Measurements from ENCODE around the gene WWOX. TPM values are rescaled to one million over a fixed set of nuclear protein-coding genes. Genes with fewer than 3 reads are reported as not detected.

WWOX gene
- total and polyA plus RNA-seq, 2 of the 13 experiments (the other 11 are each of a cell fraction or from before 2014, with no cell fraction given), result 9.1 to 37.4 TPM

- TF ChIP-seq ARID5B (CRISPR knock-in tag; IDR thresholded peaks at IDR 0.05) (peak; percentile 52), ZNF350 (CRISPR knock-in tag; IDR thresholded peaks at IDR 0.05; ENCODE audit: borderline replicate concordance, low read depth) (peak; percentile 58; the same call in 1 of the 2 replicates), THRA (CRISPR knock-in tag; IDR thresholded peaks at IDR 0.05; ENCODE audit: borderline replicate concordance) (peak; percentile 42; the same call in 1 of the 2 replicates), SP5 (CRISPR knock-in tag; IDR thresholded peaks at IDR 0.05; ENCODE audit: borderline replicate concordance, low read depth) (0 out of 2 replicates have a peak, but pooled peaks have one; percentile 32), ZNF33B (CRISPR knock-in tag; IDR thresholded peaks at IDR 0.05) (no peak; the same call in 1 of the 2 replicates), RELA (CRISPR knock-in tag; IDR thresholded peaks at IDR 0.05) (no peak), MEIS2 (CRISPR knock-in tag; IDR thresholded peaks at IDR 0.05) (no peak), KDM5A (IDR thresholded peaks at IDR 0.05; ENCODE audit: borderline replicate concordance, low read length) (no peak), ZNF670 (CRISPR knock-in tag; IDR thresholded peaks at IDR 0.05; ENCODE audit: borderline replicate concordance) (no peak), ZNF781 (CRISPR knock-in tag; IDR thresholded peaks at IDR 0.05; ENCODE audit: borderline replicate concordance, not compliant biosample characterization) (no peak), ZNF275 (CRISPR knock-in tag; IDR thresholded peaks at IDR 0.05; ENCODE audit: borderline replicate concordance) (no peak), U2AF2 (IDR thresholded peaks at IDR 0.05; ENCODE audit: low read depth, low read length) (no peak), PBX2 (CRISPR knock-in tag; IDR thresholded peaks at IDR 0.05) (no peak), ZKSCAN8 (CRISPR knock-in tag; IDR thresholded peaks at IDR 0.05; ENCODE audit: borderline replicate concordance) (0 out of 2 replicates have a peak, but pooled peaks have one; percentile 52), TFDP2 (CRISPR knock-in tag; IDR thresholded peaks at IDR 0.05) (no peak; the same call in 1 of the 2 replicates), ZNF556 (CRISPR knock-in tag; IDR thresholded peaks at IDR 0.05; ENCODE audit: borderline replicate concordance) (peak; percentile 64; the same call in 1 of the 2 replicates), ZBTB14 (CRISPR knock-in tag; IDR thresholded peaks at IDR 0.05) (no peak), ZNF256 (CRISPR knock-in tag; conservative IDR thresholded peaks at IDR 0.05) (no peak)
Observed at GRCh38 chr16:78770353-78771091, 671.1 kb downstream of the WWOX start (continued).
